Superior temporal gyrus (tissue), 1 donor: ENCODE data around the gene RPS2.

Experiments used
- DNase-seq: peaks from one replicate; pipeline ENCODE4 v3.0.0-alpha.2; 2016; ENCODE audit errors: extremely low spot score

Gene RPS2

DNA sequence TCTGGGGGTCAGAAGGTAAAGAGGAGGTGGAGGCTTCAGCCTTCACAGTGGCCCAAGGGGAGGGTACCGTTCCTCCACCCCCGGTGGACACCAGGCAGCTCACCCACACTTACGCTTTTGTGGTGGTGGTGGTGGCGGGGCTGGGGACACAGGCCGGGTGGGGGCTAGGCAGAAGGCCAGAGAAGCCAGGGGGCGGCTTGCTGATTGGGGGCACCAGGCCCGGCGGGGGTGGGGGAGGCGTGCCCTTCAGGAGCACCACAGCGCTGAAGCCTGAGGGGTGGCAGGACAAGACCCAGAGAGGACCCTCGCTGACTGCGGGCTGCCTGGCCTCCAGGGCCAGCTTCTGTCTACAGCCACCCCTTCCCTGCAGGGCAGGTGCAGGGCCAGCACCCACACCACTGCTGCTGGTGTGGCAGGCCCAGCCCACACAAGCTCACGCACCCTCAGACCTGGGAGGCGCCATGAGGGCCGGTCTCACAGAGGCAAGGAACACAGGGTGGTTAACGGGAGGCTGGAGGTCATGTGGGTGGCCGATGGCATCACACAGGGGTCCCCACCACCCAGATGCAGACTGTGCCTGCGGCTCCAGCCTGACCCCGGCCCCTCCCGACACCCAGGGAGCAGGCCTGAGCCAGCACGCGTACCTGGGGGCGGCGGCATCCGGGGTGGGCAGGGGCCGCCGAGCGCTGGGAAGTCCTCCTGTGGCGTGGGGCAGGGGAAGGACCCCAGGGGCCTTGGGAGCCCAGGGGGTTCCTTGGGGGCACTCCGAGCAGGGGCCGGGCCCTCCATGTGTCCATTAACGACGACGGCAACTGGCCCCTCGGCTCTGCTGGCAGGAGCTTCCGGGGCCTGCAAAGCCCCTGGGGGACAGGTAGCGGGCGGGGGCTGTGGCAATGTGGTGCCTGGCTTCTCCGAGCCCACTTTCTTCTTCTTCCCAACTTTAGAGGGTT is 34.5 kb upstream of the RPS2 start:
- DNase-seq = no peak

DNA sequence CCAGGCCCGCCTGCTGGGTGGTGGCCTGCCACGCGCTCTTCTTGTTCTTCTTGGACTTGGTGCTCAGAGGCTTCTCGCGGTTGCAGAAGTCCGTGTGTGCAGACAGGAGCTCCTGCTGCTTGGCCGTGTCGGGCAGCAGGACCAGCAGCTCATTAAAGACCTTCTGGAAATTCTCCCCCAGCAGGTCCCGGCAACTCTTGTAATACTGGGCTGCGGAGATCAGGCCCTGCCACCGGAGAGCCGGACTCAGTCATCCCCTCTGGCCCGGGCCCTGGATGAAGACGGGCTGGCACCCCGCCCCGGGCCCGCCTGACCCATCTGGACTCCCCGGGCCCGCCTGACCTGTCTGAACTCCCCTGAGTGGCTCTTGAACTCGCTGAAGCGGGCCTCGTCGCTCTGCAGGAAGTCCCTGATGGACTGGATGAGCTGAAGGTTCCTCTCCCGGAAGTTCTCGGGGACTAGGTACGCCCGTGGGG is 33.8 kb upstream of the RPS2 start:
- no peak for DNase-seq

DNA sequence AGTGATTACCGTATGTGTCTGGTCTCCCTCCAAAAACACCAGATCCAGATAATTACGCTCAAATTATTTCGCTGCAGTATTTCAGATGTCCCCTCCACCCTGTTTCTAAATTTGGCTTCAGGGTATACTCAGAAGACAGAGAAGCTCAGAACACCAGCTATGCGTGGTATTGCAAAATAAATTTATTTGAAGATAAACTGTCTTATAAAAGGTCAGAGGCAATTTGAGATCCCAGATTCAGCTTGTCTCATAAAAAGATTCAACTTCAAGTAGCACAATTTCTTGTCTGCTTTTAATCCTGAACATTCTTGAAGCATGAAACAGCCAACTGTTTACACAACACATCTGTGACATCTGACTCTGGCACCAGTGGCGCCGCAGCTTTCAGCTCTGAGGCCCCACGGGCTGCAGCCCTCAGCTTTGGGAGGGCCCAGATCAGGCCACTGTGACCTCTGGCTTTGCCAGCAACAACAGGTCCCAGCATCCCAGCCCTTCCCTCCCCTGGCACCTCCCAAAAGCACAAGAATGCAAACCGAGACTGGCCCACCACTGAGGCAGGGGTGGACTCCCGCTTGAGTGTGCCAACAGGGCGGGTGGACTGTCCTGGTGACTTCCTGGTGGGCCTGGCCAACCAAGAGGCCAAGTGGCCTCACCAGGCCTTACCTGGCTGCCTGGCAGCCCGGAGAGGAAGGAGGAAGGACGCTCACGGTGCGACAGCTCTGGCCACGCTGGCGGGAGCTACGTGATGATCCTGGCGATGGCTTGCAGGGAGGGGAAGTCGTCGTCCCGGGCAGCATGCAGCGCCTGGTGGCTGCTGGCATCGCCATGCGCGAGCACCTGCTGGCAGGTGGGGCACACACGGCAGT is 33.1 kb upstream of the RPS2 start:
- DNase-seq = no peak

DNA sequence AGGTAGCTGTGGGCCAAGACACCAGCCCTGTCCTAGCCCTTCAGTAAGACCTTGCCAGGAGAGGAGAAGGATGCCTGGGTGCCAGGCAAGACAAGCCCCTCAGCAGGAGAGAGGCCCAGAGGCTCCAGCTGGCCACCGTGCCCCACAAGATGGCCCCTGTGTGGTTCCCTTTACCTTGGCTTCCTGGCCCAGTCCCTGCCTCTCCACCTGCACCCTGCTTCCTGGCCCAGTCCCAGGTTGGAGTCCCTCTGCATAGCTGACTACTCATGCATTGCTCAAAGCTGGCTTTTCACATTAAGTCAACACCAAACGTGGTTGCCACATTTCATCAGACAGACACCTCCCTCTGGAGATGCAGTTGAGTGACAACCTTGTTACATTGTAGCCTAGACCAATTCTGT is 29.1 kb upstream of the RPS2 start:
- DNase-seq = no peak

DNA sequence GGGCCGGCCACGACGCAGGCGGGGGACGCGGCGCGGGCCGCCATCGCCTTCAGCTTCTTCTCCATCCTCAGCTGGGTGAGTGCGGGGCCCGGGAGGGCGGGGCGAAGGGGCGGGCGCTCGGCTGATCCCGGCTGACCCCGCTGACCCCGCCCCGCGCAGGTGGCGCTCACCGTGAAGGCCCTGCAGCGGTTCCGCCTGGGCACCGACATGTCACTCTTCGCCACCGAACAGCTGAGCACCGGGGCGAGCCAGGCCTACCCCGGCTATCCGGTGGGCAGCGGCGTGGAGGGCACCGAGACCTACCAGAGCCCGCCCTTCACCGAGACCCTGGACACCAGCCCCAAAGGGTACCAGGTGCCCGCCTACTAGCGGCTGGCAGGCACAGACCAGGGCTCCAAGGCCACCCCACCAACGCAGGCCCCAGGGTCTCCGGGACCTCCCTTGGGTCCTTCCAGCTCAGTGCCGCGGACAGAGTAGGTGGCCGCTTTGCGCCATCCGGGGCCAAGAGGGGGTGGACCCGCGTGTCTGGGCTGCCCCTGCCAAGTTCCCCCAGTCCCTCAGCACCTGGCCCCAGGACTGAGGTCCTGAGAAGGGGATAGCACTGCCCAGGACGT is 28.2 kb upstream of the RPS2 start:
- DNase-seq = no peak

DNA sequence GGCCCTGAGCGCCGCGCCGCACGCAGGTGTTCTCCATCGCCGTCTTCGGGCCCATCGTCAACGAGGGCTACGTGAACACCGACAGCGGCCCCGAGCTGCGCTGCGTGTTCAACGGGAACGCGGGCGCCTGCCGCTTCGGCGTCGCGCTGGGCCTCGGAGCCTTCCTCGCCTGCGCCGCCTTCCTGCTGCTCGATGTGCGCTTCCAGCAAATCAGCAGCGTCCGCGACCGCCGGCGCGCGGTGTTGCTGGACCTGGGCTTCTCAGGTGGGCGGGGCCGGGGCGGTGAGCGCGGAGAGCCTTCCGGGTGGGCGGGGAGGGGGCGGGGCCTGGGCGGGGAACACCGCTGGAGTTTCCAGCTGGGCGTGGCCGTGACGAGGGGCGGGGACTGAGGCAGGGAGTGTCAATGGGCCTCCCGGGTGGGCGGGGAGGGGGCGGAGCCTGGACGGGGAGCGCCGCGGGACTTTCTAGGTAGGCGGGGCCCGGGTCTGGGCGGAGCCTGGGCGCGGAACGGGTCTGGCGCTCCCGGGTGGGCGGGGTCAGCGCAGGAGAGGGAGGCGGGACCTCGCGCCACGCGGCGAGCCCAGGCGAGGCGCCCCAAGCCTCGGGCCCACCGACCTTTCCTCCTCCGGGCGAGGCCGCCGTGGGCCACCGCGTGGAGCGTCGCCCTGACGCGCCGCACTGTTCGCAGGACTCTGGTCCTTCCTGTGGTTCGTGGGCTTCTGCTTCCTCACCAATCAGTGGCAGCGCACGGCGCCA is 27.5 kb upstream of the RPS2 start:
- DNase-seq = peak; percentile 73

DNA sequence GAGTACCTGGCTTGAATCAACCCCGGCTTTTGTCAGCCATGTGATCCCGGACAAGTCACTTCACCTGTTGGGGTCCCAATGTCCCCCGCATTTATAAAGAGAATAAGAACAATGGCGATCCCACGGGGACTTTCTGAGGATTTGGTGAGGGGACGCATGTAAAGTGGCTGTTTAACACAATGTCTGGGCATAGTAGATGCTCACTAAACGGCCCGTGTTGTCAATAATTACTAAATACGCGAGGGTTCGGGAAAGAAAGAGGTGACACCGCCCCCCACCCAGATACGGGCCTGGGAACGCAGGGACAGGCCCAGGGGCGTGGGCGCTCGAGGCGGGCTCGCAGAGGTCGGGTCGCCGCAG is 26.9 kb upstream of the RPS2 start:
- DNase-seq = no peak

DNA sequence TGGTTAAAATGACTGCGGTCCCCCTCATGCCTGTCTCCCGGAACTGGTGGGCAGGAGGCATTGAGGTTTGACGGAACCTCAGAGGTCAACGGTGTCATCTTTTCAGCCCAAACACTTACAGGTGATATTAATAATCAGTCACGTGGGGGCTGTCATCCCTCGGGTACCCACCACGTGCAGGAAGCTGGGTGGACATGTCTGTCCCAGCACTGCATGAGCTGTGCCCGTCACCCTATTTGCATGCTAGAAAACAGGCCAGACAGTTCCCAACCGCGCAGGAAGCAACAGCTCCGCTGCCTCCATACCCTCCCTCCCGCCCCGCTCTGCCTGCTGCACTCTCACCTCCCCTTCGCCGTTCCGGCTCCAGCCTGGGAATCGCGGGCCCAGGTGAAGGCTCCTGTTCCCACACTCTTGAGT is 26.5 kb upstream of the RPS2 start:
- no peak for DNase-seq

DNA sequence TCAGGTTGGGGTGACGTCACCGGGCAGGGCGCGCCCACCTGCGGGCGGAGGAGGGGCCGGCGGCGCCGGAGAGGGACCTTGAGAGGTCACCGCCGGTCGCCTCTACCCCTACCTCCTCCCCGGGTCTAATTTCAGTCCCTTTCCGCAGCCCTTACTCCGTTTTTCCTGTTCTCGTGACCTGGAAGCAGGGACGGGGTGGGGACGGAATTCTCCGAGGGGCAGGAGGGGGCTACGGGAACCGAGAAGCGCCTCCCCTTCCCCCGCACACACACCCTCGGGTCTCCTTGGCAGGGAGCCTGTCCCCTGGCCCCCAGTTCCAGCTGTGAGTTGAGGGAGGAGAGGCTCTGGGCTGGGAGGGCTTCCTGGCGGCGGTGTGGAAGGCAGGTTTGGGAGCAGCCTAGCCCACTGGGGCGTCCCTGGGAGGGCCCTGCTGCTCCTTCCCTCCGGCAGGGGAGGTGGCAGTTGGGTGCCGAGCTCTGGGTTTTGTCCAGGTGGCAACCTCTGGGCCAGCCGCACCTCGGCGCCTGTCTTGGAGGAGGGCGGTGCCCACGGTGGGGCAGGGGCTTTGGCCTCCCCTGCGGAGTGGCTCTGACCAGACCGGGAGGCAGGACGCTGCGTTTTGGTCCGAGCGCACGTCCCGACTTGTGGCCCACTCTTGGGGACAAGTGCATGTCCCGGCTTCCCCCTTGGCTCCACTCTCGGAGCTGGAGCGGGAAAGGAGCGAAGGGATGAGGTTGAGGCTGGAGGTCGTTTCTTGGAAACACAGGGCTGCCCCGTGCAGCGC is 25.9 kb upstream of the RPS2 start:
- no peak for DNase-seq

DNA sequence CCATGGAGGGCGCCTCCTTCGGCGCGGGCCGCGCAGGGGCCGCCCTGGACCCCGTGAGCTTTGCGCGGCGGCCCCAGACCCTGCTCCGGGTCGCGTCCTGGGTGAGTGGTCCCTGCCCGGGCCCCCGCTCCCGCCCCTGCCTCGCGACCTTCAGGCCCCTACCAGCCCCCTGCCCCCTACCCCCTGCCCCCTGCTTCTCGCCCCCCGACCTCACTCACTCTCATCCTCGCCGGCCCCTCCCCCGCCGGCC is 25.4 kb upstream of the RPS2 start:
- no peak for DNase-seq

DNA sequence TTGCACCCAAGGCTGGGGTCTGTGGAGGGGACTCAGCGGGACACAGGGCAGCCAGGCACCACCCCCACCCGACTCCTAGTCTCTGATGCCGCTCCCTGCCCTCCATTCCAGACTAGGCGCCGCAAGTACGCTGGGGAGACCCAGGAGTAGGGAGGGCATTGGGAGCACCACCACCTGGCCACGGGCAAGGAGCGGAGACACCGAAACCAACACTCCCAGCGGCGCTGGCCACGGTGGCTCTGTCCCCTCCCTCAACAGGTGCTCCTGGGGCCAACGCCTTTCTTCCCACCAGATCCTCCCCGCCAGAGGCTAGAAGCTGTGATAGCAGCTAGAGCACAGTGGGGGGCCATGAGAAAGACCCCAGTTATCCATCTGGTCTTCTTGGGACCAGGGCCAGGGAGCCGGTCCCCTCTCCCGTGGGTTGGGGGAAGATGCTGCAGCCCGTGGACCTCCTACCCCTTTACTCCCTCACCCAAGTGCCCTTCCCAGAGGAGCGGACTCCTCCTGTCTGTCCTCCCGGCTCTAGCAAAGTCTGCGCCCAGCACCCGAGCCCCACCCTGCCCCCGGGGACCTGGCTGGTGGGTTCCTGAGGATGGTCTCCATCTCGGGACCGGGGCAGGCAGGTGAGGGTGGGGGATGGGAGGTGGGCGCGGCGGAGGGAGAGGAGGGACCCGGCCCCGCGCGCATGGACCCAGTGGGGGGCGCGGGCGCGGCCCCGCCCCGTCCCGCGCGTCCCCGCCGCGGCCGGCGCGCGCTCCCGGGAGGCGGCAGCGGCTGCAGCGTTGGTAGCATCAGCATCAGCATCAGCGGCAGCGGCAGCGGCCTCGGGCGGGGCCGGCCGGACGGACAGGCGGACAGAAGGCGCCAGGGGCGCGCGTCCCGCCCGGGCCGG is 24.8 kb upstream of the RPS2 start, which contains the start of gene SYNGR3:
SYNGR3 (plus strand) TSS at position 762 of the 892 bp plus-strand sequence. CDS start 133 bp downstream, outside the sequence.
- DNase-seq = no peak

DNA sequence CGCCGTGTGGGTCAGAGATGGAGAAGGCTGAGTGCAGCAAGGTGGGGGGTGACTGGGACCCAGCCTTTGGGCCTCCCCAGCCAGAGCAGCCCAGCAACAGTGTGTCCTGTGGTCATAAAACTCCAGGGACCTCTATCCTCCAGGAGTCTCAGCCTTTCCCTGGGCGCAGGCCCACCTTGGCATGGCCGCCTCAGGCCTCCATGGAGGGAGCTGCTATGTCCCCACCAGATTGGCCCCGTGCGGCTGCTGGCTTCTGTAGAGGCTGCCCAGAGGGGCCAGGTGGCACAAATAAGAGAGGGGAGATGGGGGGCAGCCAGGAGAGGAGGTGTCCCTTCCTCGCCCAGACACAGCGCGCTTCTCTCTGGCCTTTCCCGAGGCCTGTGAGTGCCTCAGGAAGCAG is 22.6 kb upstream of the RPS2 start:
- DNase-seq = no peak

DNA sequence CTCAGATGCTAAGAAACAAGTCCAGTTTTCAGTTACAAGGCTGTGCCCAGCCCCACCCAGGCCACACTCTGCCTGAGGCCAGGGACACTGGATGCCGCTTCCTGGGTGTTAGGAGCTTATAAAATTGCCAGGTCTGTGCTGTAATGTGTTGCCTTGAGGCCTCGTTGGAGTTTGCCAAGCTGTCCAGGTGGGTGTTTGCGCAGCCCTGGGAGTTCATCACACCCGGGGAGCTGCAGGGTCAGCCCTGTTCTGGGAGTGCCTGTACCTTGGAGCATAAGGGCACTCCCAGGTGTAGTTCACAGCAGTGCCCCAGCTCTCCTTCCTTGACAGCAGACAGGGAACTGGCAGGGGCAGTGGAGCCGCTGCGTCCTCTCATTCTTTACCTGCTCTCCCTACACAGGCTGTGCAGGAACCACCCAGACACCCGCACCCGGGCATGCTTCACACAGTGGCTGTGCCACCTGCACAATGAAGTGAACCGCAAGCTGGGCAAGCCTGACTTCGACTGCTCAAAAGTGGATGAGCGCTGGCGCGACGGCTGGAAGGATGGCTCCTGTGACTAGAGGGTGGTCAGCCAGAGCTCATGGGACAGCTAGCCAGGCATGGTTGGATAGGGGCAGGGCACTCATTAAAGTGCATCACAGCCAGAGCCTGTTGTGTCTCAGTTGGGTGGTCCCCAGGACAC is 21.0 kb upstream of the RPS2 start:
- no peak for DNase-seq

DNA sequence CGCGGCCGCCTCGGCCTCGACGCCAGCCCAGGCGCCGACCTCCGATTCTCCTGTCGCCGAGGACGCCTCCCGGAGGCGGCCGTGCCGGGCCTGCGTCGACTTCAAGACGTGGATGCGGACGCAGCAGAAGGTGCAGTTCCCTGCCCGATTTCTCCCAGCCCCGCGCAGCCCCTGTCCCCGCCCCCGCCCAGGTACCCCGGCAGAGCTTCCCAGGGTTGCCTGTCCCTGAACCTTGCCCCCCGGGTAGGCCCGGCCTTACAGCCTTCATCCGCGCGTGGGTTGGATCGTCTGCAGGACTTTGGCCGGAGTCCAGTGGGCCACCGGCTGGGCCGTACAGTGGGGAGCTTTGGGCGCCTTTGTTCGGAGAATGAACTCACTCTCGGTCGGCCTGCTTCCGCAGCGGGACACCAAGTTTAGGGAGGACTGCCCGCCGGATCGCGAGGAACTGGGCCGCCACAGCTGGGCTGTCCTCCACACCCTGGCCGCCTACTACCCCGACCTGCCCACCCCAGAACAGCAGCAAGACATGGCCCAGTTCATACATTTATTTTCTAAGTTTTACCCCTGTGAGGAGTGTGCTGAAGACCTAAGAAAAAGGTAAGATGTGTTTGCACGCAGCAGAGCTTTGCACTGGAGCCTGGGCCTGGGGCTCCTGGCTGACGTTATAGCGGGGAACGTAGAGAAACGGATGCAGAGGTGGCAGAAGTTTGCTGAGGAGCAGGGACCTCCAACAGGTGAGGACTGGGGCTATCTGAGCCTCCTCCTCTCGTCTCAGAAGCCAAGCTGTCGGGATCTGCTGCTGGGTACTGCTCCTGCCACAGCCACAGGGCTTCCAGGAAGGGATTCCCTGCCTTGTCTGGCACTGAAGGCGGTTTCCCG is 20.0 kb upstream of the RPS2 start:
- no peak for DNase-seq

DNA sequence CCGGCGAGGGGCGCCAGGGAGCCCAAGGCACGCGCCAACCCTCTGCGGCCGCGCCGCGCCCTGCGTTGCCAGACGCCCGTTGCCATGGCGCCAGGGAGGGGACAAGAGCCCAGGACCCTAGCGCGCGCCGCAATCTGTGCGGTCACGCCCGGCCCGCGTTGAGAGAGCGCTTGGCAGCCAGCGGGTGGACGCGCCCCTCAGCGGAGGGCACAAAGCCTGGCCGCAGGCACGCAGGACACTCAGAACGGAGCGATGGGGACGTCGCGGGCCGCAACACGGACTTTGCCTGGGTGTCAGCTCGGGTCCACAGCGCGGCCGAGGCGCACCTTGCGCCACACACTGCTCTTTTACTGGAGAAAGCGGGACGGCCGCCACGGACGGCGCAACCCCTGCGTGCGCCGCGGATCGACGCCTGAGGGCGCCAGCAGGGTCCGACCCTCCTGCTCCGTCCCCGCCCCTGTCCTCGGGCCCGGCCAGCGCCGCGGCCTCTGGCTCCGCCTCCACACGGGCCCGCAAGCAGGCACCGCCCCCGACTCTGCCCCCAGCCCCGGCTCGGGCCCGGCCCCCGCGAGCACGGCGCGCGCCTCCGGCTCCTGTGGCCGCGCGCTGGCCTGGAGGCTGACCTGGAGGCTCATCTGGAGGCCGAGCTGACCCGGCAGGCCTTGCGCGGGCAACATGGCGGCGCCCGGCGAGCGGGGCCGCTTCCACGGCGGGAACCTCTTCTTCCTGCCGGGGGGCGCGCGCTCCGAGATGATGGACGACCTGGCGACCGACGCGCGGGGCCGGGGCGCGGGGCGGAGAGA is 19.1 kb upstream of the RPS2 start, which contains the start of gene GFER:
GFER (plus strand) TSS at position 650 of the 803 bp plus-strand sequence; CDS start at position 676, 26 bp downstream.
- DNase-seq = peak; percentile 80

DNA sequence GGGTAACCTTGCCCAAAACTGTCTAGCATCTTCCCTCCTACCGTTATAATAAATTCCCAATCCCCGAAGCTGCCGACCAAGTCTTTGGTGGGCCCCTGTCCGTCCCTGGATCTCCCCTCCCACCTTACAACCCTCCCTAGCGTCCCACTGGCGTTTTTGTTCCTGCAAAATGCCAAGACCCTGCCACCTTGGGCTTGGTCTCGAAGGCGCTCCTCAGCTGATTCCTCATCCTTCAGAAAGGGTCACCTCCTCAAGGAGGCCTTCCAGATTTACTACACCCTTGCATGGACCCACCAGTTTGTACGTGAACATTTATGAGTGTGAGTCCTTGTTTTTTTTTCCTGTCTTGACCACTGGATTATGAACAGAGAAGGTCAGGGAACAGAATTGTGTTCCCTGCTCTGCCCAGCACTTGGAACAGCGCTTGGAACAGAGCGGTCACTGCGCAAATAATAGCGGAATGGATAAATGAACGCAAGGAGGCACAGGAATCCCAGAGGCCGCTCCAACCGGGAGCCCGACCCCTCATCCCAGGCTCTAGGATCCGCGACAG is 18.4 kb upstream of the RPS2 start:
- no peak for DNase-seq

DNA sequence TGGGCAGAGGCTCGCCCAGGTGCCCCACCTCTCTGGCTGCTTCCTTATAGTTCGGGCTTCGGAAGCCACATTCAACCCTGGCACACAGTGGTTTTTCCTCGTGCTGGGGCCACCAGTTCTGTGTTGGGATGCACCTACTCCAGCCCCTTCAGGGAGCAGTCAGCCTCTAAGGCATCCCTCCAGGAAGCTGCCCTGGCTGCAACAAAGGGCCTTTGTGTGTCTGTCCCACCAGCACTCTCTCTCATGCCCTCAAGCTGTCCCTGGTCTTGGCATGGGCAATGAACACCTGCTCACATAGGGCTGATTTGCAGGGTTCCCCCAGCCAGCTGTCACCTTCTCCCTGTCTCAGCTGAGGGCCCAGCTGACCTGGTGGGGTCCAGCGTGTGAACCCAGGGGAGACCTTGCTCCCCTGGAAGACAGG is 17.4 kb upstream of the RPS2 start:
- peak; percentile 48 for DNase-seq
